Measurements from ENCODE around the gene S1PR3.

S1PR3 gene

GRCh38 chr9:88950341-88951154 is 40.7 kb upstream of the S1PR3 start:
- TF ChIP-seq CTCF (IDR thresholded peaks at IDR 0.05; ENCODE audit: extremely low read depth, missing control alignments) = no peak
- no peak for DNase-seq (ENCODE audit: low spot score)

GRCh38 chr9:88951155-88951542 is 40.1 kb upstream of the S1PR3 start:
- no peak for DNase-seq (ENCODE audit: low spot score)
- no peak for TF ChIP-seq CTCF (IDR thresholded peaks at IDR 0.05; ENCODE audit: extremely low read depth, missing control alignments)

GRCh38 chr9:88952086-88952615 is 39.1 kb upstream of the S1PR3 start:
- TF ChIP-seq CTCF (IDR thresholded peaks at IDR 0.05; ENCODE audit: extremely low read depth, missing control alignments) = no peak
- no peak for DNase-seq (ENCODE audit: low spot score)

- no peak for TF ChIP-seq CTCF (IDR thresholded peaks at IDR 0.05; ENCODE audit: extremely low read depth, missing control alignments)
- DNase-seq (ENCODE audit: low spot score) = no peak
Observed at GRCh38 chr9:88952976-88953375, 38.3 kb upstream of the S1PR3 start.

GRCh38 chr9:88953381-88954029 is 37.8 kb upstream of the S1PR3 start:
- no peak for DNase-seq (ENCODE audit: low spot score)
- TF ChIP-seq CTCF (IDR thresholded peaks at IDR 0.05; ENCODE audit: extremely low read depth, missing control alignments) = no peak

- TF ChIP-seq CTCF (IDR thresholded peaks at IDR 0.05; ENCODE audit: extremely low read depth, missing control alignments) = no peak
- no peak for DNase-seq (ENCODE audit: low spot score)
Observed at GRCh38 chr9:88954066-88954465, 37.2 kb upstream of the S1PR3 start.

GRCh38 chr9:88957526-88957925 is 33.7 kb upstream of the S1PR3 start:
- TF ChIP-seq CTCF (IDR thresholded peaks at IDR 0.05; ENCODE audit: extremely low read depth, missing control alignments) = no peak
- no peak for DNase-seq (ENCODE audit: low spot score)
